ENCODE data around the gene KIAA0825. TPM values are rescaled to one million over a fixed set of nuclear protein-coding genes. Genes with fewer than 3 reads are reported as not detected.

The KIAA0825 gene
- total RNA-seq, 1 experiment from 2014 or later, result 1.3 TPM

DNA sequence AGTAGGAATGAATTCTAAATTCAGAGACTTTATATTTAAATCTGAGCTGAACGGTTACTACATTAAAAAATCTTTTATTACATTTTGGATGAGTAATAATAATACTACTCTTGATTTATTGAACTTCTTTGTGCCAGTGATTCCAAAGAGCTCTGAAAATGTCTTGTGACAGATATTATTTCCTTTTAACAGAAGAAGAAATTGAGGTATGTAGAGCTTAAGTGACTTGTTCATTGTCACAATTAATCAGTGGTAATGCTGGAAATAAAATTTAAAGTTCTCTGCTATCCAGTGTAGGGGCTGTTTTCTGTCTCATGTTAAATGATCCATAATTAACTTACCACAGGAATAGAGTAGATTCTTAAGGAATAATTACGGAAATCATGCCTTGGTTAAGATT lies 335.3 kb downstream of the KIAA0825 start (continued):
- TF ChIP-seq ETV6 (CRISPR knock-in tag; IDR thresholded peaks at IDR 0.05) (no peak), NFATC4 (CRISPR knock-in tag; IDR thresholded peaks at IDR 0.05) (no peak), GABPB1 (CRISPR knock-in tag; IDR thresholded peaks at IDR 0.05) (no peak), EMX1 (CRISPR knock-in tag; IDR thresholded peaks at IDR 0.05) (no peak), ZNF423 (CRISPR knock-in tag; IDR thresholded peaks at IDR 0.05) (no peak), ZNF416 (CRISPR knock-in tag; IDR thresholded peaks at IDR 0.05) (no peak)
- TF ChIP-seq, protein P1, sequence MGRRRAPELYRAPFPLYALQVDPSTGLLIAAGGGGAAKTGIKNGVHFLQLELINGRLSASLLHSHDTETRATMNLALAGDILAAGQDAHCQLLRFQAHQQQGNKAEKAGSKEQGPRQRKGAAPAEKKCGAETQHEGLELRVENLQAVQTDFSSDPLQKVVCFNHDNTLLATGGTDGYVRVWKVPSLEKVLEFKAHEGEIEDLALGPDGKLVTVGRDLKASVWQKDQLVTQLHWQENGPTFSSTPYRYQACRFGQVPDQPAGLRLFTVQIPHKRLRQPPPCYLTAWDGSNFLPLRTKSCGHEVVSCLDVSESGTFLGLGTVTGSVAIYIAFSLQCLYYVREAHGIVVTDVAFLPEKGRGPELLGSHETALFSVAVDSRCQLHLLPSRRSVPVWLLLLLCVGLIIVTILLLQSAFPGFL (CRISPR knock-in tag; IDR thresholded peaks at IDR 0.05; ENCODE audit: borderline replicate concordance), result no peak

DNA sequence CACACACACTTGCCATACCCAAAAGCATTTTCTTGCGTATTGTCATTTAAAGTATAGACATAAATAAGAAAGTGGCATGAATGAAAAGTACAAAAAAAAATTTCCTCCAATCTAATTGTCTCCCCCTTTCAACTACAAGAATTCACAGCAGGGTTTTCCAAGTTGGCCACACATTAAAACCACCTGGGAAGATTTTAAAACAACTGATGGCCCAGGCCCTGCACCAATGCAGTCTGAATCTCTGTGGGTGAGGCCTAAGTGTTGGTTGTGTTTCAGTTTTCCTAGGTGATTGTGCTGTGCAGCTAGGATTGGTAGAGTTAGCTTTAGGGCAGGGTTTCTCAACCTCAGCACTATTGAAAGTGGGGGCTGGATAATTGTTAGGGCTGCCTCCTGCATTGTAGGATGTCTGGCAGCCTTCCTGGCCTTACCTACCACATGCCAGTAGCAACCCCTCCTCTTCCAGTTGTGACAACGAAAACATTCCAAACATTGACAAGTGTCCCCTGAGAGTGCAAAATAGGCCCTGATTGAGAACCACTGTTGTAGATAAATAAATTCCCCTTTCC lies 337.1 kb downstream of the KIAA0825 start:
- Mint-ChIP-seq H3K9me3 (peaks cover 5% of the 10 kb centered on the region; the same call in 1 of the 2 replicates), H3K27ac (peak overlapping the region; percentile 22), H3K4me1 (peaks cover 27% of the 10 kb centered on the region), H3K27me3 (ENCODE audit: low read depth) (no peaks in the 10 kb centered on the region), H3K36me3 (peaks cover 3% of the 10 kb centered on the region), H3K4me3 (no peak overlapping the region)
- ChIA-PET POLR2A (no interaction called here), CTCF (no interaction called here)
- TF ChIP-seq CREM (CRISPR knock-in tag; IDR thresholded peaks at IDR 0.05), result no peak
- TF ChIP-seq ZNF232 (CRISPR knock-in tag; IDR thresholded peaks at IDR 0.05), result no peak
- no peak for TF ChIP-seq HMGA2 (CRISPR knock-in tag; IDR thresholded peaks at IDR 0.05)
- TF ChIP-seq ZBTB43 (CRISPR knock-in tag; IDR thresholded peaks at IDR 0.05), result no peak
- no peak for TF ChIP-seq RELA (CRISPR knock-in tag; IDR thresholded peaks at IDR 0.05; ENCODE audit: borderline replicate concordance)
- ATAC-seq, result peak; percentile 93
- no peak for DNase-seq (ENCODE audit: low spot score)

- ATAC-seq, result no peak
- no peak for DNase-seq (ENCODE audit: low spot score)
- ChIA-PET POLR2A (no interaction called here), CTCF (no interaction called here)
- TF ChIP-seq ZNF263 (CRISPR knock-in tag; IDR thresholded peaks at IDR 0.05; ENCODE audit: low read depth) (no peak), TP53 (CRISPR knock-in tag; IDR thresholded peaks at IDR 0.05) (no peak), OVOL2 (CRISPR knock-in tag; IDR thresholded peaks at IDR 0.05; ENCODE audit: borderline replicate concordance) (no peak), ZNF219 (CRISPR knock-in tag; IDR thresholded peaks at IDR 0.05; ENCODE audit: borderline replicate concordance) (no peak), IRF1 (CRISPR knock-in tag; IDR thresholded peaks at IDR 0.05) (no peak), GABPB1 (CRISPR knock-in tag; IDR thresholded peaks at IDR 0.05) (no peak), ZMAT4 (CRISPR knock-in tag; IDR thresholded peaks at IDR 0.05) (no peak), NR3C1 (CRISPR knock-in tag; conservative IDR thresholded peaks at IDR 0.05; ENCODE audit: low read depth) (no peak), ERG (CRISPR knock-in tag; IDR thresholded peaks at IDR 0.05) (no peak), ZNF423 (CRISPR knock-in tag; IDR thresholded peaks at IDR 0.05) (no peak), ZNF121 (CRISPR knock-in tag; IDR thresholded peaks at IDR 0.05) (no peak)
- TF ChIP-seq, protein P2, sequence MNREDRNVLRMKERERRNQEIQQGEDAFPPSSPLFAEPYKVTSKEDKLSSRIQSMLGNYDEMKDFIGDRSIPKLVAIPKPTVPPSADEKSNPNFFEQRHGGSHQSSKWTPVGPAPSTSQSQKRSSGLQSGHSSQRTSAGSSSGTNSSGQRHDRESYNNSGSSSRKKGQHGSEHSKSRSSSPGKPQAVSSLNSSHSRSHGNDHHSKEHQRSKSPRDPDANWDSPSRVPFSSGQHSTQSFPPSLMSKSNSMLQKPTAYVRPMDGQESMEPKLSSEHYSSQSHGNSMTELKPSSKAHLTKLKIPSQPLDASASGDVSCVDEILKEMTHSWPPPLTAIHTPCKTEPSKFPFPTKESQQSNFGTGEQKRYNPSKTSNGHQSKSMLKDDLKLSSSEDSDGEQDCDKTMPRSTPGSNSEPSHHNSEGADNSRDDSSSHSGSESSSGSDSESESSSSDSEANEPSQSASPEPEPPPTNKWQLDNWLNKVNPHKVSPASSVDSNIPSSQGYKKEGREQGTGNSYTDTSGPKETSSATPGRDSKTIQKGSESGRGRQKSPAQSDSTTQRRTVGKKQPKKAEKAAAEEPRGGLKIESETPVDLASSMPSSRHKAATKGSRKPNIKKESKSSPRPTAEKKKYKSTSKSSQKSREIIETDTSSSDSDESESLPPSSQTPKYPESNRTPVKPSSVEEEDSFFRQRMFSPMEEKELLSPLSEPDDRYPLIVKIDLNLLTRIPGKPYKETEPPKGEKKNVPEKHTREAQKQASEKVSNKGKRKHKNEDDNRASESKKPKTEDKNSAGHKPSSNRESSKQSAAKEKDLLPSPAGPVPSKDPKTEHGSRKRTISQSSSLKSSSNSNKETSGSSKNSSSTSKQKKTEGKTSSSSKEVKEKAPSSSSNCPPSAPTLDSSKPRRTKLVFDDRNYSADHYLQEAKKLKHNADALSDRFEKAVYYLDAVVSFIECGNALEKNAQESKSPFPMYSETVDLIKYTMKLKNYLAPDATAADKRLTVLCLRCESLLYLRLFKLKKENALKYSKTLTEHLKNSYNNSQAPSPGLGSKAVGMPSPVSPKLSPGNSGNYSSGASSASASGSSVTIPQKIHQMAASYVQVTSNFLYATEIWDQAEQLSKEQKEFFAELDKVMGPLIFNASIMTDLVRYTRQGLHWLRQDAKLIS (CRISPR knock-in tag; IDR thresholded peaks at IDR 0.05; ENCODE audit: borderline replicate concordance), result no peak
- H3K4me1 Mint-ChIP-seq, result peaks cover 24% of the 10 kb centered on the region
- peaks cover 7% of the 10 kb centered on the region; the same call in 1 of the 2 replicates for H3K9me3 Mint-ChIP-seq
- H3K4me3 Mint-ChIP-seq, result no peak overlapping the region
- H3K36me3 Mint-ChIP-seq, result peaks cover 5% of the 10 kb centered on the region
- no peaks in the 10 kb centered on the region for H3K27me3 Mint-ChIP-seq (ENCODE audit: low read depth)
- no peak overlapping the region for H3K27ac Mint-ChIP-seq
Observed at GRCh38 chr5:94276751-94277150, 341.7 kb downstream of the KIAA0825 start.
